NCI-H510A (cell line): ENCODE data around the gene WASHC4.

Source experiments
- DNase-seq: peaks from one replicate; lab custom pipeline; 2025; lab: John Stamatoyannopoulos, UW

The WASHC4 gene

GRCh38 chr12:105107494-105108371 lies at the start of gene WASHC4:
Gene WASHC4 (plus strand): TSS chr12:105107731. CDS start chr12:105107801, 70 bp downstream.
- DNase-seq: peak; percentile 85

- DNase-seq: peak; percentile 25
Observed at GRCh38 chr12:105060715-105061378, 46.7 kb upstream of the WASHC4 start.

- DNase-seq: peak; percentile 39
Observed at GRCh38 chr12:105064564-105065178, 42.9 kb upstream of the WASHC4 start.

GRCh38 chr12:105067511-105068031 lies 40.0 kb upstream of the WASHC4 start:
- DNase-seq: no peak

- DNase-seq: no peak
Observed at GRCh38 chr12:105069936-105070702, 37.4 kb upstream of the WASHC4 start.

GRCh38 chr12:105071981-105072380 lies 35.5 kb upstream of the WASHC4 start:
- DNase-seq: no peak

- DNase-seq: no peak
Observed at GRCh38 chr12:105072888-105073488, 34.5 kb upstream of the WASHC4 start.

GRCh38 chr12:105076098-105076497 lies 31.4 kb upstream of the WASHC4 start:
- DNase-seq: no peak

- DNase-seq: no peak
Observed at GRCh38 chr12:105076913-105077312, 30.6 kb upstream of the WASHC4 start.

GRCh38 chr12:105077435-105077834 lies 30.1 kb upstream of the WASHC4 start:
- DNase-seq: no peak

- no peak for DNase-seq
Observed at GRCh38 chr12:105078712-105079570, 28.6 kb upstream of the WASHC4 start.

GRCh38 chr12:105083031-105083430 lies 24.5 kb upstream of the WASHC4 start:
- no peak for DNase-seq

GRCh38 chr12:105083551-105084105 lies 23.9 kb upstream of the WASHC4 start:
- no peak for DNase-seq

GRCh38 chr12:105084251-105085250 lies 23.0 kb upstream of the WASHC4 start, which contains the start of gene ALDH1L2:
Gene ALDH1L2 (minus strand): TSS chr12:105084458. CDS start chr12:105084436, 22 bp downstream.
- peak; percentile 11 for DNase-seq

- no peak for DNase-seq
Observed at GRCh38 chr12:105085501-105085900, 22.0 kb upstream of the WASHC4 start.

- DNase-seq: no peak
Observed at GRCh38 chr12:105089817-105090216, 17.7 kb upstream of the WASHC4 start.

GRCh38 chr12:105090361-105090760 lies 17.2 kb upstream of the WASHC4 start:
- DNase-seq: no peak

- DNase-seq: no peak
Observed at GRCh38 chr12:105091476-105092206, 15.9 kb upstream of the WASHC4 start.
